Peyer's patch (tissue), 4 donors: ENCODE measurements around the gene BBS7.

Experiments
- CTCF ChIP-seq, 6 experiments: fragments of 450-650 bp in 4 of 6; fragments of 200-600 bp in 2 of 6; sonication (generic) in 1 of 6; IDR thresholded peaks; one replicate each; pipeline ENCODE4 v1.5.1; 2017 to 2019; ENCODE audit warnings: antibody characterized with exemption in 6 of 6, mild to moderate bottlenecking in 3 of 6, moderate library complexity in 1 of 6
- POLR2A ChIP-seq, 2 donors: fragments of 450-650 bp; IDR thresholded peaks; one replicate each; pipeline ENCODE4 v1.5.1; 2017; ENCODE audit warnings: antibody characterized with exemption in 2 of 2, mild to moderate bottlenecking in 2 of 2, moderate library complexity in 2 of 2

- TF ChIP-seq CTCF (IDR thresholded peaks at IDR 0.05) (no peak), POLR2A (IDR thresholded peaks at IDR 0.05) (no peak)
Measured at GRCh38 chr4:121788896-121789295, 81.4 kb downstream of the BBS7 start.
